Measurements from ENCODE around the gene STAMBP.

DNA sequence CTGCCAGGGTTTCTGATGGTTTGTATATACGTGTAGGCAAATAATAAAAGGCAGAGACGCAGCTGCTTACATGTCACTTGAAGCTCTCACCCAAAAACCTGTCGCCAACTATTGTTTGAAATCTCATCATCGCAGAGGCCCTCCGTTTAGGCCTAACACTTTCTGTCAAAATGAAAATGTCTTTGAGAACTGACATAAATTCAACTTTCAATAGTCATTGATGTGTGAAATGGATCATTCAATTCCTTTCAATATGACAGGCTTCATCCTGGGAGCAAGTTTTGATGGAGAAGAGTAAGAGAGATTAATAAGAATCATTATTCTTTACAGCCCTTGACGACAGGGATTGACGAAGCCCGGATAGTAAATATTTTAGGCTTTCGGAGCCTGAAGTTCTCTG, 66.7 kb downstream of the STAMBP start:
- TF ChIP-seq EZH2 (conservative IDR thresholded peaks at IDR 0.05; ENCODE audit: low read depth, low read length), result no peak
- no peak for TF ChIP-seq ZNF776 (CRISPR knock-in tag; IDR thresholded peaks at IDR 0.05)
- TF ChIP-seq MAX (IDR thresholded peaks at IDR 0.05), result no peak
- TF ChIP-seq YY1 (IDR thresholded peaks at IDR 0.05; ENCODE audit: insufficient read depth, insufficient replicate concordance, low read depth, low read length), result no peak
- no peak for TF ChIP-seq NFIB (CRISPR knock-in tag; IDR thresholded peaks at IDR 0.05; ENCODE audit: borderline replicate concordance)
- TF ChIP-seq POLR2A (IDR thresholded peaks at IDR 0.05; ENCODE audit: insufficient read depth in 1 of 2, low read depth in 2 of 2, low read length in 2 of 2), result no peak
- TF ChIP-seq, protein P1, sequence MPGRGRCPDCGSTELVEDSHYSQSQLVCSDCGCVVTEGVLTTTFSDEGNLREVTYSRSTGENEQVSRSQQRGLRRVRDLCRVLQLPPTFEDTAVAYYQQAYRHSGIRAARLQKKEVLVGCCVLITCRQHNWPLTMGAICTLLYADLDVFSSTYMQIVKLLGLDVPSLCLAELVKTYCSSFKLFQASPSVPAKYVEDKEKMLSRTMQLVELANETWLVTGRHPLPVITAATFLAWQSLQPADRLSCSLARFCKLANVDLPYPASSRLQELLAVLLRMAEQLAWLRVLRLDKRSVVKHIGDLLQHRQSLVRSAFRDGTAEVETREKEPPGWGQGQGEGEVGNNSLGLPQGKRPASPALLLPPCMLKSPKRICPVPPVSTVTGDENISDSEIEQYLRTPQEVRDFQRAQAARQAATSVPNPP (CRISPR knock-in tag; IDR thresholded peaks at IDR 0.05), result no peak
- TF ChIP-seq POLR2AphosphoS5 (IDR thresholded peaks at IDR 0.05; ENCODE audit: low read depth, low read length), result no peak
- no peak for TF ChIP-seq CTCF (CRISPR knock-in tag; IDR thresholded peaks at IDR 0.05)
- TF ChIP-seq MTF2 (CRISPR knock-in tag; IDR thresholded peaks at IDR 0.05; ENCODE audit: borderline replicate concordance), result no peak
- no peak for TF ChIP-seq SSRP1 (CRISPR knock-in tag; IDR thresholded peaks at IDR 0.05)
